T-helper 17 cell (primary cell): ENCODE measurements around the gene ADAMTS17. TPM values are rescaled to one million over a fixed set of nuclear protein-coding genes. Genes with fewer than 3 reads are reported as not detected.
"Not testable (repeated sequence)": the region's sequence is repeated elsewhere in the genome, so short reads cannot be mapped to it uniquely, and the experiment has no call there.

ENCODE experiments used
- ATAC-seq: fragments of 150-1000 bp; cut with Tn5 transposase; 2 replicates; pipeline ENCODE4 v1.10.0; 2021; ENCODE audit warnings: mild to moderate bottlenecking, moderate library complexity
- DNase-seq, 3 donors: peaks; one replicate each; pipeline versions ENCODE4 v3.0.0 to v3.0.0-alpha.2; 2020 to 2021
- H3K9me3 ChIP-seq: one replicate; pipeline ENCODE4 v1.7.0; 2013; ENCODE audit warnings: low read length, mild to moderate bottlenecking; ENCODE audit not compliant: control insufficient read depth, poor library complexity, severe bottlenecking
- H3K27ac Mint-ChIP-seq: one replicate; pipeline ENCODE4 v1.8.0; 2022; ENCODE audit warnings: mild to moderate bottlenecking, moderate library complexity, mixed read lengths
- H3K27me3 Mint-ChIP-seq: one replicate; pipeline ENCODE4 v1.8.0; 2022; ENCODE audit warnings: mixed read lengths
- H3K36me3 Mint-ChIP-seq: one replicate; pipeline ENCODE4 v1.8.0; 2022; ENCODE audit warnings: low read depth, mixed read lengths
- H3K4me1 Mint-ChIP-seq: one replicate; pipeline ENCODE4 v1.8.0; 2022; ENCODE audit warnings: mild to moderate bottlenecking, mixed read lengths
- H3K4me3 Mint-ChIP-seq: one replicate; pipeline ENCODE4 v1.8.0; 2022; ENCODE audit warnings: mild to moderate bottlenecking, moderate library complexity, mixed read lengths
- total RNA-seq, 4 donors: library from RNA in 2 of 4; stranded (reverse) in 2 of 4; gene quantifications; one replicate each; pipeline ENCODE4 v1.2.3 and lab custom pipeline; 2022 to 2026

ADAMTS17 gene
- total RNA-seq, 2 donors from 2014 or later = 8.1 to 10.6 TPM

DNA sequence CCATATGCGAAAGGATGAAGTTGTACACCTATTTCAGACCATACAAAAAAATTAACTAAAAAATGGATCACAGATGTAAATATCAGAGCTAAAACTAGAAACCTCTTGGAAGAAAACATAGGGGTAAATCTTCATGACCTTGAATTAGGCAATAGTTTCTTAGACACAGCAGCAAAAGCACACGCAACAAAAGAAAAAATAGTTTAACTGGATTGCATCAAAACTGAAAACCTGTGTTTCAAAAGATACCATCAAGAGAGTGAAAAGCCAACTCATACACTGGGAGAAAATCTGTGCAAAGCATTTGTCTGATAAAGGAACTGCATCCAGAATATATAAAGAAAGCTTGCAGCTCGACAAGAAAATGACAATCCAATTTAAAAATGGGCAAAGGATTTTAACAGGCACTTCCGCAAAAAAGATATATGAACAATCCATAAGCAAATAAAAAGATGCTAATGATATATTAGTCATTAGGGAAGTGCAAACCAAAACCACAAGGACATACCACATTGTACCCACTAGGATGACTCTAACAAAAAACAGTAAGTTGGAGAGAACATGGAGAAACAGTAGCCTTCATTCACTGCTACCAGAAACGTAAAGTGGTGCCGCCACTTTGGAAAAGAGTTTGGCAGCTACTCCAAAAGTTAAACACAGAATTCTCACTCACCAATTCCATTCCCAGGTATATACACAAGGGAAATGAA is 263.1 kb downstream of the ADAMTS17 start:
- no peaks in the 10 kb centered on the region for H3K9me3 ChIP-seq
- Mint-ChIP-seq H3K4me3 (no peak overlapping the region), H3K27me3 (peaks cover 4% of the 10 kb centered on the region), H3K36me3 (peaks cover 5% of the 10 kb centered on the region), H3K27ac (no peak overlapping the region), H3K4me1 (peaks cover 4% of the 10 kb centered on the region)
- ATAC-seq (no peak), DNase-seq (no peak)

DNA sequence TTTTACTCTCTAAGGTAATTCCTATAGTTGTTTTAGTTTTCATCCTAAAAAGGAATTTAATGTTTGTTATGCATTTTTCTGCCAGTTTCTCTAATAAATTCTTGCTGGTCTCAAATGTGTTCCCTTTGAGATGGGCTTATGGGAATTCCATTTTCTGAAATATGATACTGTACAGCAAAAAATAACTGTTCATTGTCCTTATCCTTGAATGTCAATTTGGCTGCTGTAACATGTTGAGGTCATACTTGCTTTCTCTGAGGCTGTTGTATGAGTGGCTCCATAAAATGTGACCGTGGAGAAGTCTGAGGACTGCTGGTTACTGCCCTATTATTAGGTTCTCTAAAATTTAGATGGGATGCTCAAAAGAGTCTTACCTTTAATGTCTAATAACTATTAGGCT is 266.5 kb downstream of the ADAMTS17 start:
- Mint-ChIP-seq H3K27me3 (peaks cover 4% of the 10 kb centered on the region), H3K4me3 (no peak overlapping the region), H3K27ac (no peak overlapping the region), H3K4me1 (peaks cover 4% of the 10 kb centered on the region), H3K36me3 (peaks cover 5% of the 10 kb centered on the region)
- H3K9me3 ChIP-seq = no peaks in the 10 kb centered on the region
- ATAC-seq (no peak), DNase-seq (no peak)

DNA sequence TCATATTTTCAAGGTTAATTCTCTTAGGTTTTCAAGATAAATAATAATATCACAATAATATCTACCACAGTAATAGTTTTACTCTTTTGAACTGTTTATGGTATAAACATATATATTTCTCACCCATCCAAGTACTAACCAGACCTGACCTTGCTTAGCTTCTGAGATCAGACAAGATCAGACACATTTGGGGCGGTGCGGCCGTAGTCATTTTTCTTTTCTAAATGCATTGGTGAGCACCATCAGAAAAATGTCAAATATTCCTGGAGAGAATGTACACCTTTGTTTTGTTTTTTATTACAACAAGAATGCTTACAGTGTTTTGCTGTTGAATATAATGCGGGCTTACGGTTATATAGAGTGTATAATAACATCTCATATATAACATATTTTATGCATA is 267.8 kb downstream of the ADAMTS17 start:
- no peak for DNase-seq
- H3K4me1 Mint-ChIP-seq = peaks cover 4% of the 10 kb centered on the region
- no peak for ATAC-seq
- peaks cover 4% of the 10 kb centered on the region for H3K27me3 Mint-ChIP-seq
- H3K9me3 ChIP-seq = no peaks in the 10 kb centered on the region
- no peak overlapping the region for H3K4me3 Mint-ChIP-seq
- peaks cover 5% of the 10 kb centered on the region for H3K36me3 Mint-ChIP-seq
- no peak overlapping the region for H3K27ac Mint-ChIP-seq

DNA sequence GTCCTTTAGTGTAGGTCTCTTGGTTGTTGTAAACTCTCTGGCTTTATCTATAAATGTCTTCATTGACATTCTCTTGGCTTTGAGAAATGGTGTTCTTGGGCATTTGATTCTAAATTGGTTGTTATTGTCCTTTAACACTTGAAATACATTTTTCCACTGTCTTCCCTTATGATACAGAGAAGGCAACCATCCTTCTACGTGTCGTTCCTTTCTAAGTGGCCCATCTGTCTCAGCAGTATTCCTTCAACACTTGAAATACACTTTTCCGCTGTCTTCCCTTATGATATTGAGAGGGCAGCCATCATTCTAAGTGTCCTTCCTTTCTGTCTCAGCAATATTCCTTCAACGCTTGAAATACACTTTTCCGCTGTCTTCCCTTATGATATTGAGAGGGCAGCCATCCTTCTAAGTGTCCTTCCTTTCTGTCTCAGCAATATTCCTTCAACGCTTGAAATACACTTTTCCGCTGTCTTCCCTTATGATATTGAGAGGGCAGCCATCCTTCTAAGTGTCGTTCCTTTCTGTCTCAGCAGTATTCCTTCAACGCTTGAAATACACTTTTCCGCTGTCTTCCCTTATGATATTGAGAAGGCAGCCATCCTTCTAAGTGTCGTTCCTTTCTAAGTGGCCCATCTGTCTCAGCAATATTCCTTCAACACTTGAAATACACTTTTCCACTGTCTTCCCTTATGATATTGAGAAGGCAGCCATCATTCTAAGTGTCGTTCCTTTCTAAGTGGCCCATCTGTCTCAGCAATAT is 275.1 kb downstream of the ADAMTS17 start:
- H3K4me3 Mint-ChIP-seq, H3K36me3 Mint-ChIP-seq, DNase-seq, H3K27ac Mint-ChIP-seq, H3K4me1 Mint-ChIP-seq, H3K27me3 Mint-ChIP-seq, H3K9me3 ChIP-seq, ATAC-seq: not testable (repeated sequence)

DNA sequence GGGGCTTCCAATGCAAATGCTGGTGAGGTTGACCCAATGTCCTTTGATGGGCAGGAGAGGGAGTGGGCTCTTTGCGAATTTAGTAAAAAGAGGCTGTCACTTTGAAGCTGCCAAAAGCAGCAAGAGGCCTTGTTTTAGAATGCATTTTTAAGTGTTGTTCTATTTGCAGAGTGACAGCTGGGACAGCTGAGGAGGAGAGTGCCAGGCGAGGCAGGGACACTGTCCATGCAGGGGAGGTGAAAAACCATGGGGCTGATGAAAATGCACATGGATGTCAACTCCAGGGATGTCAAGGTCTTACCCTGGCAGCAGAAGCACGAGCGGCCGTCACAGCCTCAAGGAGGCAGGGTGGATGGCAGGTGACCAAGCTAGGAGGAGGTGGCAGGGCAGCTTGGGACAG is 279.8 kb downstream of the ADAMTS17 start:
- H3K4me3 Mint-ChIP-seq = no peak overlapping the region
- H3K27ac Mint-ChIP-seq = no peak overlapping the region
- H3K27me3 Mint-ChIP-seq = peaks cover 13% of the 10 kb centered on the region
- DNase-seq (no peak), ATAC-seq (no peak)
- H3K36me3 Mint-ChIP-seq = peaks cover 2% of the 10 kb centered on the region
- no peaks in the 10 kb centered on the region for H3K9me3 ChIP-seq
- H3K4me1 Mint-ChIP-seq = no peaks in the 10 kb centered on the region

DNA sequence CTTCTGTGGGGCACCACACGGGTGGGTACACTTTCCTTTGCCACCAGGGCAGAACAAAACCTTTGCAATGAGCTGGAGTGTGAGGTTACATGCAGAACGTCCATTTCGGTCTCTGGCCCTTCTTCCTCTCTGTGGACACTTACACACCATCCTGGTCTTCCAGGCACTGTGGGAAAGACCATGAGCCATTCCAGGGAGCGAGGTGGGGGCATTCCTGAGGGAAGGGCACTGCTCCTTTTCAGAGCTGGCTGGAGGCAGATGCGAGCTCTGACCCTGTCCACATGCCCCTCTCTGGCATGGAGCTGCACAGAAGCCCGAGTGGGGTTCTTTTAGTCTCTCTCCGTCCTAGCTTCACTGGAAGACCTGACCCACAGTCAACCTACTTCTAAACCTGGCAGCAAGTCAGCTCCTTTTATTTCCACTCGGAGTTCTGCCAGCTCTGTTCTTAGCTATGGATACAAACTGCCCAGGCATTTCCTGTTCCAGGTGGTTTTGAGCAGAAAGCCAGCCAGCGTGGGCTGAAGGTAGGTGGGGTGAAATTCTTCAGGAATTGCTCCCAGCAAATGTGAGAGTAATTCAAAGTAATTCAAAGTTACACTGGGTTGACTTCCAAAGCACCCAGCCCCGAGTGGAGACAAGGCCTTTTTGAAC is 281.4 kb downstream of the ADAMTS17 start:
- H3K27ac Mint-ChIP-seq = no peak overlapping the region
- H3K4me1 Mint-ChIP-seq = no peaks in the 10 kb centered on the region
- peaks cover 2% of the 10 kb centered on the region for H3K36me3 Mint-ChIP-seq
- H3K4me3 Mint-ChIP-seq = no peak overlapping the region
- no peaks in the 10 kb centered on the region for H3K9me3 ChIP-seq
- no peak for ATAC-seq
- H3K27me3 Mint-ChIP-seq = peaks cover 19% of the 10 kb centered on the region
- DNase-seq = no peak

DNA sequence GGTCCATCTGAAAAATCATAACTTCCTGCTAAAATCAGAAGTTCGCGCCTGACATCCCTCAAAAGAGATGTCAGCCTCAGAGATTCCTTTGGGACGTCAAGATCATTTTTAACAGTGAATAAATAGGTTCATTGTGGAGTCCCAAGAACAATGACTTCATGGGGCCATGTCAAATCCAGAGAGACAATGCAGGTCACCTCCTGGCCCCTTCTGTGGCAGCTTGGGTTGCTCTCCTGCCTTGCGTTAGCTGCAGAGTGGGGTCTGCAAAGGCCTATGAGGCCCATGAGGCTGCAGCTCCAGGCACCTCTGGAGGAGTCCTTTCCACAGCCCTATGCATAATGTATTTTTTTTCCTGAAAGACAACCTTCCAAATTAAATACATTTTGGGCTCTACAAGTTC is 282.3 kb downstream of the ADAMTS17 start:
- ATAC-seq = no peak
- H3K27ac Mint-ChIP-seq = no peak overlapping the region
- no peaks in the 10 kb centered on the region for H3K9me3 ChIP-seq
- DNase-seq = no peak
- no peaks in the 10 kb centered on the region for H3K4me1 Mint-ChIP-seq
- H3K27me3 Mint-ChIP-seq = peaks cover 19% of the 10 kb centered on the region
- H3K4me3 Mint-ChIP-seq = no peak overlapping the region
- peaks cover 2% of the 10 kb centered on the region for H3K36me3 Mint-ChIP-seq

DNA sequence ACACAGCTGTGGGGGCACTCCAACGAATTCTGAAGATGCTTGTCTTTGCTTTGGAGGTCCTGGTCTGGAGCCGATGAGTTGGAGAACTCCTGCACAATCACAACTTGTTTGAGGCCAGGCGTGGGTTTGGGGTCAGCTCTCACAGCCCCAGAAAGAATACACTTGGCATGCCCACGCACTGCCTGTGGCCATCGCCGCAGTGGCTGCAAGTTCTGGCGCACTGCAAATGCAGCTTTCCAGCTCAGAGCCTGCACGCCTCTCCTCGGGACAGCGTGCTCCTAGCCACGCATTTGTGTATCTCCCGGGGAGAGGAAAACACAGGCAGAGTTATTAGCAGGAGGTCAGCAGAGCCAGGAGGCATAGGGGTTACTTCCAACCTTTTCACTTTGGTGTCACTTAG is 282.7 kb downstream of the ADAMTS17 start:
- H3K27me3 Mint-ChIP-seq = peaks cover 19% of the 10 kb centered on the region

DNA sequence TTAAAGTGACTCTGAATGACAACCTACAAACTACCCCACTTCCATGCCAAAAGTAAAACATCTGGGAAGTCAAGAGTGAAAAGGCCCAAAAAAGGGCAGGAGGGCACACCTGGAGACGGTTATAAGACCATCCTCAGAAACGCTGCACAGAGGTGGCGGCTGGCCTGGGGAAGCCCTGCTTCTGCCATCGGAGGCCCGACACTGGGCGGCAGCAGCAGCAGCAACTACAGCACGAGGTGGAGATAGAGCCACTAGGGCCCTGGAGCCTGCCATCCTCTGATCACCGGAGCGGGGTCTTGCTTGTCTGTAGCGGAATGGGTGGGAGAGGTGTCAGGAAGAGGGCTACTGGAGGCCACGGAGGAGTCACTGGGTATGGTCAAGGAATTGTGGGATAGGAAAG is 283.3 kb downstream of the ADAMTS17 start:
- Mint-ChIP-seq H3K27me3 (peaks cover 19% of the 10 kb centered on the region), H3K27ac (no peak overlapping the region), H3K36me3 (peaks cover 2% of the 10 kb centered on the region), H3K4me1 (no peaks in the 10 kb centered on the region), H3K4me3 (no peak overlapping the region)
- ATAC-seq (no peak), DNase-seq (no peak)
- no peaks in the 10 kb centered on the region for H3K9me3 ChIP-seq

More for the DNA sequence above, 282.7 kb downstream of the ADAMTS17 start:
- Mint-ChIP-seq H3K36me3 (peaks cover 2% of the 10 kb centered on the region), H3K4me3 (no peak overlapping the region), H3K27ac (no peak overlapping the region), H3K4me1 (no peaks in the 10 kb centered on the region)
- H3K9me3 ChIP-seq = no peaks in the 10 kb centered on the region
- DNase-seq = no peak
- no peak for ATAC-seq

DNA sequence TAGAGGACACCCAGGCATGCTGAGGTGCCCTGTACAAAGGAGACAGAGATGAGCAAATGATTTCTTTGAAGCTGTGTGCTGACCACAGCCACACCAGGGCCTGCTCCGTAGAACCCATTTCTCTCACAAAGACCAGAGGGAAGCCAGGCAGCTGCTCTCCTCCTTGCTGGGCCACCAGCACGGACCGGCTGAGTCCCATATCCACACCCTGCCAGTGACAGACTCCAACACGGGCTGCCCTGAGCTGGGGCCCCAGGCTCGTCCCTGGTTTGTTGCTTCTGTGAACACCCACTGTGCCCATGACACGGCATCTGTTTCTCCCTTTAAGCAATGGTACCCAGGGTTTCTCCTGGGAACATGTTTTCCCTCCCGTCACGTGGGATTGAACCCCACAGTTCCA is 284.5 kb downstream of the ADAMTS17 start:
- Mint-ChIP-seq H3K27ac (no peak overlapping the region), H3K27me3 (peaks cover 19% of the 10 kb centered on the region), H3K4me3 (no peak overlapping the region), H3K36me3 (no peaks in the 10 kb centered on the region), H3K4me1 (no peaks in the 10 kb centered on the region)
- DNase-seq = no peak
- ATAC-seq = no peak
- no peaks in the 10 kb centered on the region for H3K9me3 ChIP-seq

DNA sequence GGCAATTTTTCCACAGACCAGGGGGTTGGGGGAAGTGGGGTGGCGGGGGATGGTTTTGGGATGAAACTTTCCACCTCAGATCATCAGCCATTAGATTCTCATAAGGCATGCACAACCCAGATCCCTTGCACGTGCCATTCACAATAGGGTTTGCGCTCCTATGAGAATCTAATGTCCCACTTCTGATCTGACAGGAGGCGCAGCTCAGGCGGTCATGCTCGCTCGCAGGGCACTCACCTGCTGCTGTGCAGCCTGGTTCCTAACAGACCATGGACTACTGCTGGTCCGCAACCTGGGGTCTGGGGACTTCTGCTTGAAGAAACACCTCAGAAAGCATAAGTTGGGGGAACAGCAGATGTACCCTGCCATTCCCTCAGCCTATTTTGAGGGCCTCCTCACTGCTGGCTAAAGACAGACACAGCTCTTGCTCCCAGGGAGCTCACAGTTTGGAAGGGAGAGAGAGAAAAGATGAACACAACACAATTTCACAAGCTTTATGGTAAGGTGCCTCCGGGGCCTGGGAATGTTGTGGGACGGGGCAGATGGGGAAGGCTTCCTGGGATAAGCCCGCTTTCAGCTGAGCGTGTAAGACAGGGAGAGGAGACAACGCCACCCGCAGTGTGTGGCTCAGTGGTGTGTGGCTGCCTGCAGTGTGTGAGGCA is 285.2 kb downstream of the ADAMTS17 start:
- no peak for ATAC-seq
- DNase-seq = no peak
- Mint-ChIP-seq H3K36me3 (no peaks in the 10 kb centered on the region), H3K4me3 (no peak overlapping the region), H3K27ac (no peak overlapping the region), H3K27me3 (peaks cover 14% of the 10 kb centered on the region), H3K4me1 (no peaks in the 10 kb centered on the region)
- no peaks in the 10 kb centered on the region for H3K9me3 ChIP-seq

DNA sequence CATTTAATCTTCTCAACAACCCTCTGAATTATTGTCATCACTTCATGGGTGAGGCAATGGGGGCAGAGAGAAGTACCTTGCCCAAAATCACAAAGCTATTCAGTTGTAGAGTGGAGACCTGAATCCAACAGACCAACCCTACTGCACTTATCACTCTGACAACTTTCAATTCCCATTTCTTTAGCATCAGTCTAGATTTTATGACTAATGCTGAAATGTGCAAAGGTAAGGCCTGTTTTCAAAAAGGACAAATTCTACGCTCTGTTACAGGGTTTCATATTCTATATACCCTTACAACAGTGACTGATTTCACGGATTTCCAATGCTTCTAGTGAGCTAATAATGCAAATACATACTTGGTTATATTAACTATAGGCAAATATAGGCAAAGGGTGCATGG is 286.0 kb downstream of the ADAMTS17 start:
- no peaks in the 10 kb centered on the region for H3K9me3 ChIP-seq
- DNase-seq (no peak), ATAC-seq (no peak)
- H3K4me3 Mint-ChIP-seq = no peak overlapping the region
- peaks cover 2% of the 10 kb centered on the region for H3K36me3 Mint-ChIP-seq
- no peak overlapping the region for H3K27ac Mint-ChIP-seq
- H3K27me3 Mint-ChIP-seq = peaks cover 14% of the 10 kb centered on the region
- H3K4me1 Mint-ChIP-seq = no peaks in the 10 kb centered on the region

DNA sequence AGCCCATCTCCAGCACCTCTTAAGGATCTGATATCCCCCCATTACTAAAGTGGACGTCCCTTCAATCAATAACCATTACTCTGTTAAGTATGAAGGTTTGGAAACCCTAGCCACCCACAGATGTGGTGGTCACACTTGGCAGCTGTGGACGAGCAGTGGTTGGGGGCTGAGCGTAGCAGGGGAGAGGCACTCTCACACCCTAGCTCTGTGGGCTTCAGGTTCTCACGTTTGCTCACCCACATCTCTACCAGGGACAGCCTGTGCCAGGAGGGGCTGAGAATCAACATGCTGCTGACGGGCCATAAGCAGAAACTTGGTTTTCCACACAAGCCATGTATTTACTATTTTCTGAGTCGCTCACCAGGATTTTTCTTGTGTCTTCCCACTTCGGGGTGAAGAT is 287.2 kb downstream of the ADAMTS17 start:
- Mint-ChIP-seq H3K27ac (no peak overlapping the region), H3K4me3 (no peak overlapping the region), H3K4me1 (no peaks in the 10 kb centered on the region), H3K27me3 (peaks cover 14% of the 10 kb centered on the region), H3K36me3 (peaks cover 4% of the 10 kb centered on the region)
- ATAC-seq = no peak
- DNase-seq = no peak
- no peaks in the 10 kb centered on the region for H3K9me3 ChIP-seq
